ENCODE results near the gene ADAT2. TPM values are rescaled to one million over a fixed set of nuclear protein-coding genes. Genes with fewer than 3 reads are reported as not detected.

The ADAT2 gene
- total and polyA plus RNA-seq, 10 of the 15 experiments (the other 5 are each of a cell fraction or from before 2014, with no cell fraction given): 7.8 to 38.6 (median 17.3) TPM

GRCh38 chr6:143482593-143482992 is 32.1 kb upstream of the ADAT2 start:
- RAD21 ChIA-PET (ENCODE audit: unreplicated experiment): interaction anchor here (0.5 kb wide), 1 partner anchor 44 kb away, joined by 3 read pairs; no protein-coding TSS in a partner anchor
- SMC1A ChIA-PET (ENCODE audit: uncharacterized antibody, unreplicated experiment): interaction anchor here (0.6 to 1.8 kb wide), 3 partner anchors 12 to 814 kb away, joined by 3 to 5 read pairs (median 3); no protein-coding TSS in a partner anchor
- in situ Hi-C loops (cut with MboI): no loop called here
- Histone ChIP-seq H3K4me2 (ENCODE audit: control insufficient read depth, insufficient read depth) (no peak overlapping the region), H2AFZ (ENCODE audit: control insufficient read depth, low read depth, low read length) (no peak overlapping the region), H3K27ac (ENCODE audit: control insufficient read depth, insufficient read depth) (no peak overlapping the region), H3K36me3 (ENCODE audit: control insufficient read depth in 2 of 2, insufficient read depth in 2 of 2, low read length in 1 of 2) (peaks cover 0 to 4% of the 10 kb centered on the region in 2 experiments; a peak in 2 of 4 replicates), H3K9me3 (replicated peaks; ENCODE audit: control insufficient read depth, insufficient read depth, low read length) (no peaks in the 10 kb centered on the region), H3K9ac (ENCODE audit: control insufficient read depth, insufficient read depth, low read length) (no peak overlapping the region), H3K4me3 (no peak overlapping the region), H4K20me1 (ENCODE audit: control insufficient read depth, insufficient read depth) (no peaks in the 10 kb centered on the region), H3K27me3 (replicated peaks in 1 of 2; ENCODE audit: control insufficient read depth in 2 of 2, insufficient read depth in 2 of 2, low read length in 1 of 2) (no peaks in the 10 kb centered on the region), H3K4me1 (ENCODE audit: control insufficient read depth, insufficient read depth, low read length) (peaks cover 4% of the 10 kb centered on the region; the same call in 1 of the 2 replicates), H3K79me2 (ENCODE audit: control insufficient read depth, insufficient read depth, low read length) (no peaks in the 10 kb centered on the region)
- FAIRE-seq (no peak), ATAC-seq (no peak), DNase-seq (ENCODE audit: low read depth, low spot score) (no peak)
- WGBS (ENCODE audit: insufficient coverage, insufficient replicate concordance, low lambda C conversion rate, missing lambda C conversion rate): 71% methylated on average over 2 of the region's 2 CpGs
- POLR2A ChIA-PET: interaction anchor here (0.5 kb wide), 1 partner anchor 9 kb away, joined by 3 read pairs; no protein-coding TSS in a partner anchor
- BruUV-seq (replicated peaks): no TSS peak
- CTCF ChIA-PET: interaction anchor here (1.2 to 1.4 kb wide), 2 partner anchors 29 to 30 kb away, joined by 3 to 4 read pairs; partner anchors contain the start of gene FUCA2
- intact Hi-C loops (cut with micrococcal nuclease; ENCODE audit: unreplicated experiment): no loop called here
- no peak for TF ChIP-seq PAX8 (IDR thresholded peaks at IDR 0.05)
- TF ChIP-seq GABPA (IDR thresholded peaks at IDR 0.05; ENCODE audit: low read depth): no peak
- no peak for TF ChIP-seq NFYA (IDR thresholded peaks at IDR 0.05; ENCODE audit: borderline replicate concordance, low read depth, low read length)
- no peak for TF ChIP-seq ZBTB4 (CRISPR knock-in tag; IDR thresholded peaks at IDR 0.05)
- TF ChIP-seq NFYB (IDR thresholded peaks at IDR 0.05; ENCODE audit: insufficient read depth, low read depth, low read length): no peak
- TF ChIP-seq CHD2 (IDR thresholded peaks at IDR 0.05; ENCODE audit: borderline replicate concordance, low read depth, low read length): no peak
- no peak for TF ChIP-seq CUX1 (IDR thresholded peaks at IDR 0.05; ENCODE audit: insufficient replicate concordance, low read depth, low read length)
- TF ChIP-seq MLLT1 (IDR thresholded peaks at IDR 0.05): no peak
- no peak for TF ChIP-seq ASH2L (IDR thresholded peaks at IDR 0.05; ENCODE audit: borderline replicate concordance, low read depth)
- TF ChIP-seq USF1 (IDR thresholded peaks at IDR 0.05; ENCODE audit: borderline replicate concordance, extremely low read length, insufficient read depth, low read depth, low read length): no peak

Measured in GM12878 (cell line).